ENCODE results near the gene DOHH. TPM values are rescaled to one million over a fixed set of nuclear protein-coding genes. Genes with fewer than 3 reads are reported as not detected.

DOHH gene
- total and polyA plus RNA-seq, 9 of the 15 experiments (the other 6 are each of a cell fraction or from before 2014, with no cell fraction given) = 0.14 to 47.2 (median 5.1) TPM

DNA sequence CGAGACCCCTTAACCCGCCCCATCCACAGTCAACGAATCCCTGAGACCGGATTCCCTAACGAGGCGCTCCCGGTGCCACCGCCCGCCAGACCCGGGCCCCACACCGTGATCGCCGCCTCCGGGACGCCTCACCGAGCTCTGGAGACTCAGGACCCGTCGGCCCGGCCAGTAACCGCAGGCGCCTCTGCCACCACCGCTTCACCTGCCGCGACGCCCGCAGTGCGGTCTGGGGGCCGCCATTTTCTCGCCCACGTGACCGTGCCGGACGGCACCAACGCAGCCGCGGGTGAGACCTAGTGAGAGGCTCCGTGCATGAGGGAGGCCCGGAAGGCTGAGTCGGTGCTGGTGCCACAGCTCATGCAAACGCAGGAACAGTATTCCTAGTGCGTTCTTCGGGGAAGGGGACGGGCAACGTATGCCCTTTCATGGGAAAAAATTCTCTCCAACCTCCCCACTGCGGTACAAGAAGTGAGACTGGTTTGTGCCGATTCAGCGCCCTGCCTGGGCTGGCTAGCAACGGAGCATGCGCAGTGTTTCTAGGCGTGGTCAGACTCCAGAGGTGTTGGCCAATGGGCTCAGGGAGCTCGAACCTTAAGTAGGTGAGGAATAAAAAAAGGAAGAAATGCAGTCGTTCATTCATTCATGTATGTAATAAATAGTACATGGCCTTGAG, at the start of gene DOHH (continued):
- TF ChIP-seq HMGN3 (IDR thresholded peaks at IDR 0.05; ENCODE audit: borderline replicate concordance, extremely low read depth, insufficient read length, low read depth, low read length) (peak; percentile 89), NR2C2 (CRISPR knock-in tag; IDR thresholded peaks at IDR 0.05) (peak; percentile 60; the same call in 1 of the 2 replicates), NR2C2 (tag; IDR thresholded peaks at IDR 0.05) (0 out of 2 replicates have a peak, but pooled peaks have one; percentile 32), HOXB6 (CRISPR knock-in tag; IDR thresholded peaks at IDR 0.05; ENCODE audit: borderline replicate concordance) (no peak), POLR2A (conservative IDR thresholded peaks at IDR 0.05) (peak; percentile 92), ZNF384 (IDR thresholded peaks at IDR 0.05; ENCODE audit: low read depth, low read length) (no peak), BRD9 (IDR thresholded peaks at IDR 0.05; ENCODE audit: low read depth, partially characterized antibody) (no peak), MTA3 (IDR thresholded peaks at IDR 0.05; ENCODE audit: borderline replicate concordance) (peak; percentile 95; the same call in 1 of the 2 replicates), SMAD1 (IDR thresholded peaks at IDR 0.05; ENCODE audit: low read depth, low read length, partially characterized antibody) (no peak), CCAR2 (IDR thresholded peaks at IDR 0.05; ENCODE audit: low read depth, low read length) (no peak), FOXJ3 (CRISPR knock-in tag; IDR thresholded peaks at IDR 0.05) (no peak)
- TF ChIP-seq, protein P1, sequence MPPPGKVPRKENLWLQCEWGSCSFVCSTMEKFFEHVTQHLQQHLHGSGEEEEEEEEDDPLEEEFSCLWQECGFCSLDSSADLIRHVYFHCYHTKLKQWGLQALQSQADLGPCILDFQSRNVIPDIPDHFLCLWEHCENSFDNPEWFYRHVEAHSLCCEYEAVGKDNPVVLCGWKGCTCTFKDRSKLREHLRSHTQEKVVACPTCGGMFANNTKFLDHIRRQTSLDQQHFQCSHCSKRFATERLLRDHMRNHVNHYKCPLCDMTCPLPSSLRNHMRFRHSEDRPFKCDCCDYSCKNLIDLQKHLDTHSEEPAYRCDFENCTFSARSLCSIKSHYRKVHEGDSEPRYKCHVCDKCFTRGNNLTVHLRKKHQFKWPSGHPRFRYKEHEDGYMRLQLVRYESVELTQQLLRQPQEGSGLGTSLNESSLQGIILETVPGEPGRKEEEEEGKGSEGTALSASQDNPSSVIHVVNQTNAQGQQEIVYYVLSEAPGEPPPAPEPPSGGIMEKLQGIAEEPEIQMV (tag; conservative IDR thresholded peaks at IDR 0.05; ENCODE audit: low read depth) = no peak
- TF ChIP-seq, protein P2, sequence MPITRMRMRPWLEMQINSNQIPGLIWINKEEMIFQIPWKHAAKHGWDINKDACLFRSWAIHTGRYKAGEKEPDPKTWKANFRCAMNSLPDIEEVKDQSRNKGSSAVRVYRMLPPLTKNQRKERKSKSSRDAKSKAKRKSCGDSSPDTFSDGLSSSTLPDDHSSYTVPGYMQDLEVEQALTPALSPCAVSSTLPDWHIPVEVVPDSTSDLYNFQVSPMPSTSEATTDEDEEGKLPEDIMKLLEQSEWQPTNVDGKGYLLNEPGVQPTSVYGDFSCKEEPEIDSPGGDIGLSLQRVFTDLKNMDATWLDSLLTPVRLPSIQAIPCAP (CRISPR knock-in tag; IDR thresholded peaks at IDR 0.05; ENCODE audit: borderline replicate concordance) = no peak
- TF ChIP-seq, protein P3, sequence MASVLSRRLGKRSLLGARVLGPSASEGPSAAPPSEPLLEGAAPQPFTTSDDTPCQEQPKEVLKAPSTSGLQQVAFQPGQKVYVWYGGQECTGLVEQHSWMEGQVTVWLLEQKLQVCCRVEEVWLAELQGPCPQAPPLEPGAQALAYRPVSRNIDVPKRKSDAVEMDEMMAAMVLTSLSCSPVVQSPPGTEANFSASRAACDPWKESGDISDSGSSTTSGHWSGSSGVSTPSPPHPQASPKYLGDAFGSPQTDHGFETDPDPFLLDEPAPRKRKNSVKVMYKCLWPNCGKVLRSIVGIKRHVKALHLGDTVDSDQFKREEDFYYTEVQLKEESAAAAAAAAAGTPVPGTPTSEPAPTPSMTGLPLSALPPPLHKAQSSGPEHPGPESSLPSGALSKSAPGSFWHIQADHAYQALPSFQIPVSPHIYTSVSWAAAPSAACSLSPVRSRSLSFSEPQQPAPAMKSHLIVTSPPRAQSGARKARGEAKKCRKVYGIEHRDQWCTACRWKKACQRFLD (CRISPR knock-in tag; IDR thresholded peaks at IDR 0.05) = no peak; the same call in 1 of the 2 replicates
- TF ChIP-seq, protein P4, sequence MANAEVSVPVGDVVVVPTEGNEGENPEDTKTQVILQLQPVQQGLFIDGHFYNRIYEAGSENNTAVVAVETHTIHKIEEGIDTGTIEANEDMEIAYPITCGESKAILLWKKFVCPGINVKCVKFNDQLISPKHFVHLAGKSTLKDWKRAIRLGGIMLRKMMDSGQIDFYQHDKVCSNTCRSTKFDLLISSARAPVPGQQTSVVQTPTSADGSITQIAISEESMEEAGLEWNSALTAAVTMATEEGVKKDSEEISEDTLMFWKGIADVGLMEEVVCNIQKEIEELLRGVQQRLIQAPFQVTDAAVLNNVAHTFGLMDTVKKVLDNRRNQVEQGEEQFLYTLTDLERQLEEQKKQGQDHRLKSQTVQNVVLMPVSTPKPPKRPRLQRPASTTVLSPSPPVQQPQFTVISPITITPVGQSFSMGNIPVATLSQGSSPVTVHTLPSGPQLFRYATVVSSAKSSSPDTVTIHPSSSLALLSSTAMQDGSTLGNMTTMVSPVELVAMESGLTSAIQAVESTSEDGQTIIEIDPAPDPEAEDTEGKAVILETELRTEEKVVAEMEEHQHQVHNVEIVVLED (CRISPR knock-in tag; IDR thresholded peaks at IDR 0.05) = peak; percentile 41; the same call in 1 of the 2 replicates
- TF ChIP-seq, protein P5, sequence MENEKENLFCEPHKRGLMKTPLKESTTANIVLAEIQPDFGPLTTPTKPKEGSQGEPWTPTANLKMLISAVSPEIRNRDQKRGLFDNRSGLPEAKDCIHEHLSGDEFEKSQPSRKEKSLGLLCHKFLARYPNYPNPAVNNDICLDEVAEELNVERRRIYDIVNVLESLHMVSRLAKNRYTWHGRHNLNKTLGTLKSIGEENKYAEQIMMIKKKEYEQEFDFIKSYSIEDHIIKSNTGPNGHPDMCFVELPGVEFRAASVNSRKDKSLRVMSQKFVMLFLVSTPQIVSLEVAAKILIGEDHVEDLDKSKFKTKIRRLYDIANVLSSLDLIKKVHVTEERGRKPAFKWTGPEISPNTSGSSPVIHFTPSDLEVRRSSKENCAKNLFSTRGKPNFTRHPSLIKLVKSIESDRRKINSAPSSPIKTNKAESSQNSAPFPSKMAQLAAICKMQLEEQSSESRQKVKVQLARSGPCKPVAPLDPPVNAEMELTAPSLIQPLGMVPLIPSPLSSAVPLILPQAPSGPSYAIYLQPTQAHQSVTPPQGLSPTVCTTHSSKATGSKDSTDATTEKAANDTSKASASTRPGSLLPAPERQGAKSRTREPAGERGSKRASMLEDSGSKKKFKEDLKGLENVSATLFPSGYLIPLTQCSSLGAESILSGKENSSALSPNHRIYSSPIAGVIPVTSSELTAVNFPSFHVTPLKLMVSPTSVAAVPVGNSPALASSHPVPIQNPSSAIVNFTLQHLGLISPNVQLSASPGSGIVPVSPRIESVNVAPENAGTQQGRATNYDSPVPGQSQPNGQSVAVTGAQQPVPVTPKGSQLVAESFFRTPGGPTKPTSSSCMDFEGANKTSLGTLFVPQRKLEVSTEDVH (IDR thresholded peaks at IDR 0.05; ENCODE audit: low read depth, partially characterized antibody) = no peak
- TF ChIP-seq, protein P6, sequence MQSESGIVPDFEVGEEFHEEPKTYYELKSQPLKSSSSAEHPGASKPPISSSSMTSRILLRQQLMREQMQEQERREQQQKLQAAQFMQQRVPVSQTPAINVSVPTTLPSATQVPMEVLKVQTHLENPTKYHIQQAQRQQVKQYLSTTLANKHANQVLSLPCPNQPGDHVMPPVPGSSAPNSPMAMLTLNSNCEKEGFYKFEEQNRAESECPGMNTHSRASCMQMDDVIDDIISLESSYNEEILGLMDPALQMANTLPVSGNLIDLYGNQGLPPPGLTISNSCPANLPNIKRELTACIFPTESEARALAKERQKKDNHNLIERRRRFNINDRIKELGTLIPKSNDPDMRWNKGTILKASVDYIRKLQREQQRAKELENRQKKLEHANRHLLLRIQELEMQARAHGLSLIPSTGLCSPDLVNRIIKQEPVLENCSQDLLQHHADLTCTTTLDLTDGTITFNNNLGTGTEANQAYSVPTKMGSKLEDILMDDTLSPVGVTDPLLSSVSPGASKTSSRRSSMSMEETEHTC (IDR thresholded peaks at IDR 0.05) = peak; percentile 55; the same call in 1 of the 2 replicates
